ENCODE data around the gene MRGPRD.

MRGPRD gene

DNA sequence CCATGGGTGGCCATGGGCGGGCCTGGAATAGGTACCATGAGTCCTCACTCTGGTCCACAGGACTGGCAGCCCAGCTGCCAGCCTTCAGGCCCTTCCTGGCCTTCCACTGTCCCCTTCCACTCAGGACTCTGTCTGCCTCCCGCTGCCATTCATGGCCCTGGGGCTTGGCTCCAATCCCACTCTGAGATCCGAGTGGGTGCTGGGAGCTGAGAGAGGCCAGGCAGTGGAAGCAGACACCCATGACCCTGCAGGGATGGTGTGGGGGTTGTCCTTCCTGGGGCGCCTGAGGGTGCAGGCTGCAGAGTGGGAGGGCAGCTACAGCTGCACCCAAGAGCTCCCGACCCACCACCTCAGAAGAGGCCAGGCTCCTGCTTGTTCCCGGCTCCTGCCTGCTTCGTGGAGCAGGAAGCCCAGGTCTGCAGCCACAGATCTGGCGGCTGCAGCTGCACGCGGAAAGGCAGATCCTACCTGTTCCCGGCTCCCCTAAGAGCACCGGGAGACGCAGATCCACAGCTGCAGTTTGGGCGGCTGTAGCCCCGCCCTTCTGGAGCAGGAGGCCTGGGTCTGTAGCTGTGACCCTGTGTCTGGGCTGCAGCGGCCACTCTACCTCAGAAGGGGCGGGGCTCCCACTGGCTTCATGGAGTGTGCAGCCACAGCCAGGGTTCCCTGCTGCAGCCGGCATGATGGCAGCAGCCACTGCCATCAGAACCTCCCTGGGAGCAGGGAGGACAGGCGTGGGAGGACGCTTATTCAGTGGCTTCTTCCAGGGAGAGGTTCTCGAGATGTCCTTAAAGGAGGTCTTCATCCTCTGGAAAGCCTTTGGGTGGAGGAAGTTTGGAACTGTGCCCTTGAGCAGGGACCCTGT lies 49.6 kb downstream of the MRGPRD start:
- DNase-seq (ENCODE audit: low read depth): no peak

All from T-helper 22 cell (primary cell).